HCT116 (cell line): Measurements from ENCODE around the gene CD82. TPM values are rescaled to one million over a fixed set of nuclear protein-coding genes. Genes with fewer than 3 reads are reported as not detected.

Source experiments
- ATAC-seq: fragments of 200-7000 bp; cut with Tn5 transposase; 2 replicates; pipeline ENCODE4 v1.9.1; 2020; ENCODE audit warnings: mild to moderate bottlenecking, moderate library complexity
- BruUV-seq: library from RNA; stranded (reverse); fragments of 400-500 nt; replicated peaks from 2 replicates; lab custom pipeline; 2021; lab: Mats Ljungman, UMichigan
- CTCF ChIA-PET: fragments of 300-600 bp; sonication (Branson Sonifier 250); formaldehyde crosslinking; loops from one replicate; lab custom pipeline; 2021; ENCODE audit warnings: antibody characterized with exemption; lab: Charles Lee
- POLR2A ChIA-PET: fragments of 300-600, 350-600 bp; sonication (Branson Sonifier 250); formaldehyde crosslinking; loops from one replicate; lab custom pipeline; 2021; ENCODE audit warnings: antibody characterized with exemption; lab: Charles Lee
- RAD21 ChIA-PET, 2 experiments: fragments of 300-600 bp; sonication (Branson Sonifier 250); formaldehyde crosslinking; loops; one replicate each; lab custom pipeline; 2023; ENCODE audit warnings: low total read pairs in 2 of 2; ENCODE audit not compliant: uncharacterized antibody in 2 of 2, unreplicated experiment in 2 of 2, low non-redundant PET in 1 of 2; lab: Charles Lee
- DNase-seq: peaks from one replicate; pipeline ENCODE4 v3.0.0-alpha.2; 2010; ENCODE audit warnings: low read depth, low spot score
- H2AFZ ChIP-seq: fragments of 200-600 bp; shearing (Covaris generic), sonication (generic); 2 replicates; pipeline ENCODE4 v1.6.1; 2017; ENCODE audit warnings: low read depth, mixed run types, mixed read lengths, antibody characterized with exemption, low read length; ENCODE audit not compliant: poor library complexity, severe bottlenecking
- H3K27ac ChIP-seq: 2 replicates; pipeline ENCODE4 v1.5.1; 2012; ENCODE audit warnings: low read depth, low read length
- H3K27me3 ChIP-seq: fragments of 200-600 bp; sonication (generic); 2 replicates; pipeline ENCODE4 v1.6.1; 2016; ENCODE audit warnings: mixed run types, low read length, mixed read lengths; ENCODE audit not compliant: insufficient read depth
- H3K36me3 ChIP-seq, 2 experiments: fragments of 200-500 bp in 1 of 2; fragments of 200-600 bp in 1 of 2; sonication (Bioruptor generic) in 1 of 2; sonication (generic) in 1 of 2; 2 replicates each; pipeline versions ENCODE4 v1.5.1 to v1.6.1; 2014 to 2016; ENCODE audit warnings: low read length in 2 of 2, inconsistent platforms in 1 of 2, mixed read lengths in 1 of 2, mixed run types in 1 of 2; ENCODE audit not compliant: insufficient read depth in 2 of 2, control insufficient read depth in 1 of 2
- H3K4me1 ChIP-seq, 2 experiments: fragments of 200-600 bp in 1 of 2; sonication (generic) in 1 of 2; 2 replicates each; pipeline versions ENCODE4 v1.5.1 to v1.6.1; 2012 to 2017; ENCODE audit warnings: low read length in 2 of 2, inconsistent platforms in 1 of 2, mild to moderate bottlenecking in 1 of 2, mixed read lengths in 1 of 2, mixed run types in 1 of 2, moderate library complexity in 1 of 2; ENCODE audit not compliant: insufficient read depth in 2 of 2, control insufficient read depth in 1 of 2
- H3K4me2 ChIP-seq: fragments of 200-600 bp; sonication (generic); 2 replicates; pipeline ENCODE4 v1.6.1; 2017; ENCODE audit warnings: mixed run types, low read length, mixed read lengths
- H3K4me3 ChIP-seq, 2 experiments: fragments of 200-600 bp in 1 of 2; sonication (generic) in 1 of 2; replicated peaks in 1 of 2; 2 replicates each; pipeline ENCODE4 v1.5.1; 2011 to 2016; ENCODE audit warnings: low read length in 2 of 2, control low read depth in 1 of 2, low read depth in 1 of 2, mild to moderate bottlenecking in 1 of 2, mixed read lengths in 1 of 2, mixed run types in 1 of 2
- H3K79me2 ChIP-seq: fragments of 200-600 bp; sonication (generic); 2 replicates; pipeline ENCODE4 v1.6.1; 2017; ENCODE audit warnings: mild to moderate bottlenecking, mixed run types, low read length, moderate library complexity, mixed read lengths; ENCODE audit not compliant: insufficient read depth
- H3K9ac ChIP-seq: fragments of 200-600 bp; sonication (generic); 2 replicates; pipeline ENCODE4 v1.6.1; 2016; ENCODE audit warnings: low read length, mixed read lengths
- H3K9me2 ChIP-seq: fragments of 200-600 bp; sonication (generic), shearing (Covaris generic); 2 replicates; pipeline ENCODE4 v1.6.1; 2017; ENCODE audit warnings: mixed run types, mild to moderate bottlenecking, moderate library complexity; ENCODE audit not compliant: insufficient read depth
- H3K9me3 ChIP-seq, 2 experiments: fragments of 200-500 bp in 1 of 2; fragments of 200-600 bp in 1 of 2; sonication (Bioruptor generic) in 1 of 2; sonication (generic) in 1 of 2; 2 replicates each; pipeline ENCODE4 v1.6.1; 2014 to 2017; ENCODE audit warnings: low read length in 2 of 2, mixed read lengths in 2 of 2, inconsistent platforms in 1 of 2, low read depth in 1 of 2, mild to moderate bottlenecking in 1 of 2, mixed run types in 1 of 2, moderate library complexity in 1 of 2; ENCODE audit not compliant: control insufficient read depth in 1 of 2, insufficient read depth in 1 of 2
- H4K20me1 ChIP-seq: fragments of 200-600 bp; sonication (generic), shearing (Covaris generic); 2 replicates; pipeline ENCODE4 v1.6.1; 2017; ENCODE audit warnings: mixed run types, mild to moderate bottlenecking, moderate library complexity; ENCODE audit not compliant: insufficient read depth
- CBX3 ChIP-seq: IDR thresholded peaks from 2 replicates; pipeline ENCODE4 v1.6.1; 2012; ENCODE audit warnings: low read depth
- CEBPB ChIP-seq: IDR thresholded peaks from 2 replicates; pipeline ENCODE4 v1.6.1; 2012; ENCODE audit warnings: low read depth
- EGR1 ChIP-seq: IDR thresholded peaks from 2 replicates; pipeline ENCODE4 v1.6.1; 2012; ENCODE audit warnings: low read depth
- EZH2phosphoT487 ChIP-seq: fragments of 200-600 bp; IDR thresholded peaks from 2 replicates; pipeline ENCODE4 v1.6.1; 2018; ENCODE audit warnings: antibody characterized with exemption, borderline replicate concordance
- JUND ChIP-seq: IDR thresholded peaks from 2 replicates; pipeline ENCODE4 v1.6.1; 2012
- POLR2AphosphoS5 ChIP-seq: IDR thresholded peaks from 2 replicates; pipeline ENCODE4 v1.6.1; 2011; ENCODE audit warnings: mild to moderate bottlenecking, low read depth, low read length, moderate library complexity
- SIN3A ChIP-seq: IDR thresholded peaks from 2 replicates; pipeline ENCODE4 v1.6.1; 2012; ENCODE audit warnings: low read depth
- SP1 ChIP-seq: IDR thresholded peaks from 2 replicates; pipeline ENCODE4 v1.6.1; 2012; ENCODE audit warnings: low read depth
- TCF7L2 ChIP-seq: IDR thresholded peaks from 2 replicates; pipeline ENCODE4 v1.7.0; 2011; ENCODE audit warnings: borderline replicate concordance, inconsistent platforms; ENCODE audit not compliant: insufficient read depth, insufficient read length; ENCODE audit errors: extremely low read depth
- YY1 ChIP-seq: IDR thresholded peaks from 2 replicates; pipeline ENCODE4 v1.6.1; 2011; ENCODE audit warnings: low read length, low read depth, moderate library complexity, mild to moderate bottlenecking; ENCODE audit not compliant: insufficient replicate concordance; ENCODE audit errors: extremely low read depth
- ZNF274 ChIP-seq: fragments of 200-500 bp; sonication (Bioruptor generic); IDR thresholded peaks from 2 replicates; pipeline ENCODE4 v1.6.1; 2014; ENCODE audit warnings: mild to moderate bottlenecking, low read depth, low read length, inconsistent platforms
- intact Hi-C: fragments of 100-400 bp; cut with micrococcal nuclease; formaldehyde crosslinking; loops from 2 replicates; pipeline ENCODE4 v1.10.0; 2022
- total RNA-seq: library from RNA; stranded (reverse); gene quantifications from one replicate; pipeline ENCODE4 v1.2.1, GENCODE V29; 2021; ENCODE audit not compliant: unreplicated experiment
- TF ChIP-seq, protein P1 (sequence below): IDR thresholded peaks from 2 replicates; pipeline ENCODE4 v1.6.1; 2012
- TF ChIP-seq, protein P2 (sequence below): IDR thresholded peaks from 2 replicates; pipeline ENCODE4 v1.6.1; 2012
- TF ChIP-seq, protein P3 (sequence below): IDR thresholded peaks from 2 replicates; pipeline ENCODE4 v1.6.1; 2012; ENCODE audit warnings: low read depth

Gene CD82
- total RNA-seq, 1 experiment from 2014 or later: 16.7 TPM

DNA sequence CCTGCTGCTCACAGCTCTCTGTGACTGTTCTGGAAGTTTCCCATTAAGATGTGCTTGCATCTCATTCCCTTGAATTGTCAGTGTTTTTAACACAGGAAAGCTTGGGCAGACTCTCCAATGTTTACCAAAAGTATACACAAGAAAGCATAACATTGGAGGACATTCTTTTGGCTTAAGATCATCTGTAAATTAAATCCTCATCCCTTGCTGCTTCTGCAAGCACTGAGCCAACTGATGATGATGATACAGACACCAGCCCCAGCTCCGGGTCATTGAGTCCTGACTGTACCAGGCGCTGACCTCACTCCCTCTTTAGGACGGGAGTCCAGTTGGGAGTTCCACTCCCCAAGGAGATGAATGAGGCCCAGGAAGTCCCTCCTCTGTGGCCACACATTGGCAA lies 23.8 kb downstream of the CD82 start:
- ATAC-seq: no peak
- H3K9ac ChIP-seq: no peak overlapping the region
- no peaks in the 10 kb centered on the region for H3K9me2 ChIP-seq
- no peak overlapping the region for H3K27ac ChIP-seq
- H4K20me1 ChIP-seq: no peaks in the 10 kb centered on the region
- no peak for DNase-seq
- CTCF ChIA-PET: interaction anchor here (1.2 kb wide), 1 partner anchor 24 kb away, joined by 4 read pairs; the partner anchor contains the start of gene CD82
- H3K79me2 ChIP-seq: no peaks in the 10 kb centered on the region
- TF ChIP-seq EZH2phosphoT487: no peak
- TF ChIP-seq CBX3: no peak
- TF ChIP-seq POLR2AphosphoS5: no peak
- TF ChIP-seq, protein P1, sequence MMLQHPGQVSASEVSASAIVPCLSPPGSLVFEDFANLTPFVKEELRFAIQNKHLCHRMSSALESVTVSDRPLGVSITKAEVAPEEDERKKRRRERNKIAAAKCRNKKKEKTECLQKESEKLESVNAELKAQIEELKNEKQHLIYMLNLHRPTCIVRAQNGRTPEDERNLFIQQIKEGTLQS: no peak
- TF ChIP-seq CEBPB: no peak
- no peak for TF ChIP-seq ZNF274
- no peak for TF ChIP-seq SIN3A
- no peak for TF ChIP-seq YY1
- TF ChIP-seq TCF7L2: no peak
- BruUV-seq: no TSS peak
- intact Hi-C loops: no loop called here
- POLR2A ChIA-PET: no interaction called here
- H3K4me3 ChIP-seq: no peak overlapping the region
- 0 out of 4 replicates have a peak, but pooled peaks cover 0 to 4% of the 10 kb centered on the region in 2 experiments for H3K4me1 ChIP-seq
- H3K27me3 ChIP-seq: no peaks in the 10 kb centered on the region
- RAD21 ChIA-PET: no interaction called here
- H3K4me2 ChIP-seq: no peak overlapping the region
- H2AFZ ChIP-seq: no peak overlapping the region
- no peaks in the 10 kb centered on the region for H3K9me3 ChIP-seq
- H3K36me3 ChIP-seq: no peaks in the 10 kb centered on the region

DNA sequence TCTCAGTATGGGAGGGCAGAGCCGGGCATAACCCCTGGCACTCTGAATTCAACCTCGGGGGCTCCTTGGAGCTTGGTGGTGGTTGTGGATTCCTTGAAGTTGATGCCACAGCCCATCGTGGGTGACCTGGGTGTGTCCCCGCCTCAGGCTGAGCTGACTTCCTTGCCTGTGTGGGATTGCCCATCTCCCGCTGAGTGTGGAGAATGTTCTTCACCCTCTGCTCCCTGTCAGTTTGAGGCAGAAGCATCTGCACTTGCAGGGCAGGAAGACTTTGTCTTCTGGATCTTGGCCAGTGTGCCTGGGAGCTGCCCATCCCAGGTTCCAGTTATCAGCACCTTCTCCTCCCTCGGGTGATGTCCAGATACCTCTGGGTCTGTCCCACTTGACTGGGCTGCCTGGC lies 25.3 kb downstream of the CD82 start:
- Histone ChIP-seq H3K27ac (no peak overlapping the region), H3K27me3 (no peaks in the 10 kb centered on the region), H3K4me3 (no peak overlapping the region), H4K20me1 (no peaks in the 10 kb centered on the region), H3K9me3 (no peaks in the 10 kb centered on the region), H3K36me3 (no peaks in the 10 kb centered on the region), H3K9ac (no peak overlapping the region), H3K4me2 (no peak overlapping the region), H2AFZ (no peak overlapping the region), H3K9me2 (no peaks in the 10 kb centered on the region), H3K79me2 (no peaks in the 10 kb centered on the region), H3K4me1 (no peaks in the 10 kb centered on the region)
- BruUV-seq: no TSS peak
- TF ChIP-seq, protein P2, sequence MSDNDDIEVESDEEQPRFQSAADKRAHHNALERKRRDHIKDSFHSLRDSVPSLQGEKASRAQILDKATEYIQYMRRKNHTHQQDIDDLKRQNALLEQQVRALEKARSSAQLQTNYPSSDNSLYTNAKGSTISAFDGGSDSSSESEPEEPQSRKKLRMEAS: no peak
- TF ChIP-seq CBX3 (no peak), SP1 (no peak), JUND (no peak), ZNF274 (no peak), EZH2phosphoT487 (no peak), SIN3A (no peak), TCF7L2 (no peak), EGR1 (no peak), YY1 (no peak)
- TF ChIP-seq, protein P3, sequence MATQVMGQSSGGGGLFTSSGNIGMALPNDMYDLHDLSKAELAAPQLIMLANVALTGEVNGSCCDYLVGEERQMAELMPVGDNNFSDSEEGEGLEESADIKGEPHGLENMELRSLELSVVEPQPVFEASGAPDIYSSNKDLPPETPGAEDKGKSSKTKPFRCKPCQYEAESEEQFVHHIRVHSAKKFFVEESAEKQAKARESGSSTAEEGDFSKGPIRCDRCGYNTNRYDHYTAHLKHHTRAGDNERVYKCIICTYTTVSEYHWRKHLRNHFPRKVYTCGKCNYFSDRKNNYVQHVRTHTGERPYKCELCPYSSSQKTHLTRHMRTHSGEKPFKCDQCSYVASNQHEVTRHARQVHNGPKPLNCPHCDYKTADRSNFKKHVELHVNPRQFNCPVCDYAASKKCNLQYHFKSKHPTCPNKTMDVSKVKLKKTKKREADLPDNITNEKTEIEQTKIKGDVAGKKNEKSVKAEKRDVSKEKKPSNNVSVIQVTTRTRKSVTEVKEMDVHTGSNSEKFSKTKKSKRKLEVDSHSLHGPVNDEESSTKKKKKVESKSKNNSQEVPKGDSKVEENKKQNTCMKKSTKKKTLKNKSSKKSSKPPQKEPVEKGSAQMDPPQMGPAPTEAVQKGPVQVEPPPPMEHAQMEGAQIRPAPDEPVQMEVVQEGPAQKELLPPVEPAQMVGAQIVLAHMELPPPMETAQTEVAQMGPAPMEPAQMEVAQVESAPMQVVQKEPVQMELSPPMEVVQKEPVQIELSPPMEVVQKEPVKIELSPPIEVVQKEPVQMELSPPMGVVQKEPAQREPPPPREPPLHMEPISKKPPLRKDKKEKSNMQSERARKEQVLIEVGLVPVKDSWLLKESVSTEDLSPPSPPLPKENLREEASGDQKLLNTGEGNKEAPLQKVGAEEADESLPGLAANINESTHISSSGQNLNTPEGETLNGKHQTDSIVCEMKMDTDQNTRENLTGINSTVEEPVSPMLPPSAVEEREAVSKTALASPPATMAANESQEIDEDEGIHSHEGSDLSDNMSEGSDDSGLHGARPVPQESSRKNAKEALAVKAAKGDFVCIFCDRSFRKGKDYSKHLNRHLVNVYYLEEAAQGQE: no peak
- ChIA-PET RAD21 (no interaction called here), CTCF (no interaction called here), POLR2A (no interaction called here)
- intact Hi-C loops: no loop called here
- no peak for ATAC-seq
- no peak for DNase-seq
